Smooth muscle cell of the umbilical artery (primary cell): ENCODE measurements around the gene PPP1R3G. TPM values are rescaled to one million over a fixed set of nuclear protein-coding genes. Genes with fewer than 3 reads are reported as not detected.

Source experiments
- total RNA-seq: library from RNA; depleted of rRNA; stranded (reverse); fragments of >200 nt; gene quantifications from 2 replicates; pipeline ENCODE4 v1.2.3, GENCODE V29; 2014

The PPP1R3G gene
- total RNA-seq, result 1.5 TPM in 2 replicates

GRCh38 chr6:5084781-5085647 is at the start of gene PPP1R3G:
Gene PPP1R3G, plus strand, starts transcription at chr6:5085341. Its CDS starts 145 bp downstream, at chr6:5085486.

Other genes with a start within 250 kb of the PPP1R3G start
- gene RPP40, start 81.3 kb upstream of the PPP1R3G start, total RNA-seq, result 9.5 and 12.6 TPM in 2 replicates
- 20.2 and 20.3 TPM in 2 replicates for gene LYRM4, start 175.6 kb downstream of the PPP1R3G start, total RNA-seq
- gene FARS2, start 176.2 kb downstream of the PPP1R3G start, total RNA-seq, result 17.4 and 18.7 TPM in 2 replicates